GM13976 (cell line): ENCODE data around the gene EBNA1BP2.
"Not testable (repeated sequence)": the region's sequence is repeated elsewhere in the genome, so short reads cannot be mapped to it uniquely, and the experiment has no call there.

ENCODE experiments used
- DNase-seq: peaks from one replicate; pipeline ENCODE4 v3.0.0; 2012; ENCODE audit warnings: low spot score
- CTCF ChIP-seq: IDR thresholded peaks from 2 replicates; pipeline ENCODE4 v1.5.1; 2012; ENCODE audit warnings: borderline replicate concordance, mild to moderate bottlenecking; ENCODE audit not compliant: insufficient read depth; ENCODE audit errors: extremely low read depth, missing control alignments, control extremely low read depth
- in situ Hi-C: fragments of 300-500 bp; cut with MboI; formaldehyde crosslinking; loops from one replicate; pipeline ENCODE4 v1.12.0; 2022; ENCODE audit warnings: low sequenced_read_pairs, mixed read lengths, inconsistent platforms; ENCODE audit not compliant: unreplicated experiment

EBNA1BP2 gene

GRCh38 chr1:43140583-43140982, 31.5 kb downstream of the EBNA1BP2 start:
- in situ Hi-C loops, result no loop called here
- no peak for TF ChIP-seq CTCF
- no peak for DNase-seq

DNA sequence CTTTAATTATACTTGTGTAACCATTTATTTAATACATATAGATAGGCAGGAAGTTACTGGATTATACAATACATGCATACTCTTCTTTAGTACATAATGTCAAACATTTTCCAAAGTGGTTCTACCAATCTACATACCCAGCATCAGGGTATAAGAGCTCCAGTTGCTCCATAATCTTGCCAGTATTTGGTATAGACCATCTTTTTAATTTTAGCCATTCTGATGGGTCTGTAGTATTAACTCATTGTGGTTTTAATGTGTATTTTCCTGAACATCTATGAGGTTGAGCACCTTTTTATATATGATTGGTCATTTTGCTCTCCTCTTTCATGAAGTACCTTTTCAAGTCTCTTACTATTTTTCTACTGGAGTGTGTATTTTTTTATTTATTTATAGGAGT, 32.1 kb downstream of the EBNA1BP2 start:
- no peak for DNase-seq
- no peak for TF ChIP-seq CTCF
- in situ Hi-C loops, result no loop called here

- in situ Hi-C loops, DNase-seq: not testable (repeated sequence)
Observed at GRCh38 chr1:43139295-43139694, 32.8 kb downstream of the EBNA1BP2 start.

DNA sequence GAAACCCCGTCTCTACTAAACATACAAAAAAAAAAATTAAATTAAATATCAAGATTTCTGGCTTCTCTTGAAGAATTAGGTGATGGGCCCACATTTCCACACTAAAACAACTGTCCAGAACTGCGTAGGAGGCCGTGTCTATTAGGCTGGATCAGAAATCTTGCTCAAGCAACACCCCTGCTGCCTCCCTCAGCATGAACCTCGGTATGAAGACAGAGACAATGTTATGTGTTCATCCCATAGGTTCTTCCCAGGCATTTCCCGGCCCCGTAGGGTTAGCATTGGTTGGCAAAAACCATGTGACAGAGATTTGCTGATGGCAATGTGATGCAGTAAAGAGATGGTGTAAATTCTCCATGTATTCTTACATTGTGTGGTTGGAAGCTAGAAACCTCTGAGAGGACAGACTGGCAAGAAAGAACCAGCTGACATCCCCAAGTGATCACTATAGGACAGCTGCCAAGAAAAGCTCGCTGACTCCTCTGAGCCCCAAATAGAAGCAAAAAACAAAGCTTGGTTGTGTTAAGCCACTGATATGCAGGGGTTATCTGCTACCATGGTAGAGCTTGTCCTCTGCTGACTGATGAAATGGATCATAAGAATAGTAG, 34.5 kb downstream of the EBNA1BP2 start:
- no peak for TF ChIP-seq CTCF
- in situ Hi-C loops, result no loop called here

DNA sequence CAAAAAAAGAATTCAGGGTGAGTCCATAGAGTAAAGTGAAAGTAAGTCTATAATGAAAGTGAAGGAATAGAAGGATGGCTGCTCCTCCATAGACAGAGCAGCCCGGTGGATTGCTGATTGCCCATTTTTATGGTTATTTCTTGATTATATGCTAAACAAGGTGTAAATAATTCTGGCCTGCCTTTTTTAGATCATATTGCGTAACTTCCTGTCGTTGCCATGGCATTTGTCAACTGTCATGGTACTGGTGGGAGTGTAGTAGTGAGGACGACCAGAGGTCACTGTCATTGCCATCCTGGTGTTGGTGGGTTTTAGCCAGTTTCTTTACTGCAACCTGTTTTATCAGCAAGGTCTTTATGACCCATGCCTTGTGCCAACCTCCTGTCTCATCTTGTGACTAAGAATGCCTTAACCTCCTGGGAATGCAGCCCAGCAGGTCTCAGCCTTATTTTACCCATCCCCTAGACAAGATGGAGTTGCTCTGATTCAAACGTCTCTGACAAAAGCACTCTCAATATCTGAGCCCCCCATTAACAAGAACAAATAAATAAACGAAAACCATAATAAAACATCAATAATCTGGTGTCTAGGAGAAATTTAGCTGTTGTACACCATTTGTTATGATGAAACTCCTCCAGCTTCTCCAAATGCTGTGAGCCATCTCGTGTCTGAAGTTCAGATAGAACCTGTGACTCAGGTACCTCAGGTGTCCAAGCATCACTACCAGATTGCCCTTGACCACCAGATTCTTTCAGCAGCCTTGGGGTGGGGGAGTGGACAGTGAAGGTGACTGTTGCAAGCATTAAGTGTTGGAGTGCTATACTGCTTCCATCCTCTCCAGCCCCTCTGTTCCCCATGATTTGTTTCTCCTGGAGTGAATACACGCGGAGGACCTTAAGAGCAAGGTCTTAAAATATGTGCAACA, 36.0 kb downstream of the EBNA1BP2 start:
- no peak for TF ChIP-seq CTCF
- DNase-seq, result no peak
- in situ Hi-C loops, result no loop called here

More for the DNA sequence above, 34.5 kb downstream of the EBNA1BP2 start:
- DNase-seq, result no peak

GRCh38 chr1:43134640-43135039, 37.5 kb downstream of the EBNA1BP2 start:
- no peak for TF ChIP-seq CTCF
- no peak for DNase-seq
- in situ Hi-C loops, result no loop called here

GRCh38 chr1:43134068-43134467, 38.0 kb downstream of the EBNA1BP2 start:
- TF ChIP-seq CTCF, result no peak
- in situ Hi-C loops, result no loop called here
- no peak for DNase-seq
